Neural cell (in vitro differentiated cells): ENCODE measurements around the gene TNRC6C. TPM values are rescaled to one million over a fixed set of nuclear protein-coding genes. Genes with fewer than 3 reads are reported as not detected.

Source experiments
- H2AFZ ChIP-seq: fragments of 200-600, 300-800 bp; sonication (generic), shearing (Covaris generic); 2 replicates; pipeline ENCODE4 v1.6.0; 2014; ENCODE audit warnings: low read depth, mild to moderate bottlenecking, antibody characterized with exemption, low read length, moderate library complexity
- H3F3A ChIP-seq: fragments of 200-600 bp; shearing (Covaris generic); 2 replicates; pipeline ENCODE4 v1.6.1; 2016; ENCODE audit warnings: mild to moderate bottlenecking, moderate library complexity, mixed read lengths, antibody characterized with exemption, low read length; ENCODE audit not compliant: insufficient read depth, poor library complexity, severe bottlenecking
- H3K27ac ChIP-seq: fragments of 200-600, 300-800 bp; sonication (generic), shearing (Covaris generic); 2 replicates; pipeline ENCODE4 v1.5.1; 2014; ENCODE audit warnings: mild to moderate bottlenecking, low read length, moderate library complexity
- H3K27me3 ChIP-seq: fragments of 300-800, 200-600 bp; sonication (generic), shearing (Covaris generic); 2 replicates; pipeline ENCODE4 v1.6.0; 2014; ENCODE audit warnings: mild to moderate bottlenecking, low read depth, low read length, moderate library complexity; ENCODE audit not compliant: insufficient read depth
- H3K36me3 ChIP-seq: fragments of 300-800, 200-600 bp; sonication (generic), shearing (Covaris generic); 2 replicates; pipeline ENCODE4 v1.5.1; 2014; ENCODE audit warnings: mild to moderate bottlenecking, antibody characterized with exemption, low read length, moderate library complexity; ENCODE audit not compliant: insufficient read depth
- H3K4me2 ChIP-seq: fragments of 300-800, 200-600 bp; sonication (generic), shearing (Covaris generic); 2 replicates; pipeline ENCODE4 v1.6.0; 2014; ENCODE audit warnings: mild to moderate bottlenecking, low read length
- H3K4me3 ChIP-seq: fragments of 300-800, 200-600 bp; sonication (generic), shearing (Covaris generic); 2 replicates; pipeline ENCODE4 v1.5.1; 2014; ENCODE audit warnings: mild to moderate bottlenecking, low read length, moderate library complexity
- H3K79me2 ChIP-seq: fragments of 200-600 bp; shearing (Covaris generic); replicated peaks from 2 replicates; pipeline ENCODE4 v1.6.0; 2014; ENCODE audit warnings: mild to moderate bottlenecking, low read length, moderate library complexity; ENCODE audit not compliant: insufficient read depth
- H3K9ac ChIP-seq: fragments of 300-800, 200-600 bp; sonication (generic), shearing (Covaris generic); 2 replicates; pipeline ENCODE4 v1.6.1; 2016; ENCODE audit warnings: mild to moderate bottlenecking, low read length, mixed read lengths
- H3K9me2 ChIP-seq: fragments of 200-600 bp; shearing (Covaris generic); 2 replicates; pipeline ENCODE4 v1.6.1; 2016; ENCODE audit warnings: mild to moderate bottlenecking, low read length, mixed read lengths; ENCODE audit not compliant: insufficient read depth
- H3K9me3 ChIP-seq: fragments of 200-600, 300-800 bp; sonication (generic), shearing (Covaris generic); 2 replicates; pipeline ENCODE4 v1.6.1; 2016; ENCODE audit warnings: mild to moderate bottlenecking, mixed run types, low read length, moderate library complexity, mixed read lengths
- H4K20me1 ChIP-seq: fragments of 200-600 bp; shearing (Covaris generic); 2 replicates; pipeline ENCODE4 v1.6.1; 2016; ENCODE audit warnings: mild to moderate bottlenecking, mixed run types; ENCODE audit not compliant: insufficient read depth
- EP300 ChIP-seq: fragments of 450-650 bp; conservative IDR thresholded peaks from 2 replicates; pipeline ENCODE4 v1.6.1; 2014; ENCODE audit warnings: antibody characterized with exemption, mild to moderate bottlenecking, moderate library complexity; ENCODE audit not compliant: poor library complexity, severe bottlenecking
- EZH2 ChIP-seq: fragments of 200-600, 300-800 bp; shearing (Covaris generic), sonication (generic); IDR thresholded peaks from 2 replicates; pipeline ENCODE4 v1.6.1; 2014; ENCODE audit warnings: antibody characterized with exemption, low read length, borderline replicate concordance, mild to moderate bottlenecking; ENCODE audit not compliant: insufficient read depth, poor library complexity, severe bottlenecking
- MXI1 ChIP-seq: fragments of 450-650 bp; conservative IDR thresholded peaks from 2 replicates; pipeline ENCODE4 v1.6.1; 2014; ENCODE audit warnings: antibody characterized with exemption, mild to moderate bottlenecking; ENCODE audit not compliant: poor library complexity, severe bottlenecking
- POLR2AphosphoS5 ChIP-seq: IDR thresholded peaks from 2 replicates; pipeline ENCODE4 v1.6.1; 2012
- RAD21 ChIP-seq: fragments of 450-650 bp; conservative IDR thresholded peaks from 2 replicates; pipeline ENCODE4 v1.6.1; 2014; ENCODE audit warnings: antibody characterized with exemption, mild to moderate bottlenecking, moderate library complexity
- REST ChIP-seq: IDR thresholded peaks from 2 replicates; pipeline ENCODE4 v1.6.1; 2012; ENCODE audit warnings: borderline replicate concordance
- SMC3 ChIP-seq: fragments of 450-650 bp; conservative IDR thresholded peaks from 2 replicates; pipeline ENCODE4 v1.6.1; 2014; ENCODE audit warnings: antibody characterized with exemption, mild to moderate bottlenecking, moderate library complexity; ENCODE audit not compliant: poor library complexity
- TAF1 ChIP-seq: IDR thresholded peaks from 2 replicates; pipeline ENCODE4 v1.6.1; 2012; ENCODE audit warnings: low read depth
- polyA plus RNA-seq: library from polyadenylated mRNA; depleted of rRNA; stranded (reverse); fragments of >200 nt; gene quantifications from 2 replicates; pipeline ENCODE4 v1.2.3, GENCODE V29; 2014
- TF ChIP-seq, protein P1 (sequence below): fragments of 450-650 bp; IDR thresholded peaks from 2 replicates; pipeline ENCODE4 v1.5.1; 2014; ENCODE audit warnings: antibody characterized with exemption, mild to moderate bottlenecking, moderate library complexity; ENCODE audit not compliant: poor library complexity, severe bottlenecking

Gene TNRC6C
- polyA plus RNA-seq, 1 donor from 2014 or later = 15.4 TPM

DNA sequence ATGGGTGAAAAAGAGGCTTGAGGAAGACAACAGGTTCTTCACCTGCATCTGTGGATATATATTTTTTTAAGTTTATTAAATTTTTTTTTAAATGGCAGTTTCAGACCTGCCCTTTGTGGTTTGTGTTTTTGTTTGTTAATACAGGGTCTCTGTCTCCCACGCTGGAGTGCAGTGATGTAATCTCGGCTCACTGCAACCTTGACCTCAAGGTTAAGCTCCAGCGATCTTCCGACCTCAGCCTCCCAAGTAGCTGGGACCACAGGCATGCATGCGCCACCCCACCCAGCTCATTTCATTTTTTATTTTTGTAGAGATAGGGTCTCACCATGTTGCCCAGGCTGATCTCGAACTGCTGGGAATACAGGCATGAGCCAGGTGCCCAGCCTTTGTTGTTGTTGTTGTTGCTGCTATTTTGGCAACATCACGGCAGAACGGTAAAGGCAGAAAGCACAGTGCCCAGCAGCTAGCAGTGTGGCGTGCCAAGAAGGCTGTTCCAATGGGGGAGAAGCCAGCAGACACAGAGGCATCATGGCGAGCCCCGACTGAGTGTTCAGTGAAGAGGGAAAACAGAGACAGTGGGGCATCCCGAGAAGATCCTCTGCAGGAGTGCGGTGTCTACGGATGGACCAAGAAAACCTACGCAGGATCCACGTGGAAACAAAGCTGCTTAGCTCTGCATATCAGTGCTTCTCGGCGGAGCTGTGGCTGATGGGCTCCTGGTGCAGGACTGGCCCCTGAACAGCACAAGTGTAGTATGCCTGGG is 150.4 kb downstream of the TNRC6C start:
- H4K20me1 ChIP-seq = no peaks in the 10 kb centered on the region
- no peaks in the 10 kb centered on the region for H3K9me3 ChIP-seq
- H3K79me2 ChIP-seq = no peaks in the 10 kb centered on the region
- TF ChIP-seq RAD21 = no peak
- H3K27me3 ChIP-seq = no peaks in the 10 kb centered on the region
- H3K4me2 ChIP-seq = no peak overlapping the region
- H3K9me2 ChIP-seq = no peaks in the 10 kb centered on the region
- H3K4me3 ChIP-seq = no peak overlapping the region
- H2AFZ ChIP-seq = no peak overlapping the region
- no peak overlapping the region for H3K27ac ChIP-seq
- H3K9ac ChIP-seq = no peak overlapping the region
- H3F3A ChIP-seq = no peaks in the 10 kb centered on the region
- peaks cover 9% of the 10 kb centered on the region for H3K36me3 ChIP-seq

DNA sequence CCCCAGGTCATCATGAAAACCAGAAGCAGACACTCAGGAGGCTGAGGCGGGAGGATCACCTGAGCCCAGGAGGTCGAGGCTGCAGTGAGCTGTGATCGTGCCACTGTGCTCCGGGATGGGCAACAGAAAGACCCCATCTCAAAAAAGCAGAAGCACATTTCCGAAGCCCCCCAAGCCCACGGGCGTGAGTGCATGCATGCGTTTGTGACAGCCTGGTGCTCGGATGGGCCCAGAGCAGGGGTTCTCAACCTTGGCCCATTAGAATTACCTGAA is 150.9 kb downstream of the TNRC6C start:
- Histone ChIP-seq H3K9me2 (no peaks in the 10 kb centered on the region), H3K9me3 (no peaks in the 10 kb centered on the region), H3K4me2 (no peak overlapping the region), H3K27ac (no peak overlapping the region), H4K20me1 (no peaks in the 10 kb centered on the region), H3K9ac (no peak overlapping the region), H3K36me3 (peaks cover 4% of the 10 kb centered on the region), H3F3A (no peaks in the 10 kb centered on the region), H3K4me3 (no peak overlapping the region), H2AFZ (no peak overlapping the region), H3K27me3 (no peaks in the 10 kb centered on the region), H3K79me2 (no peaks in the 10 kb centered on the region)
- TF ChIP-seq TAF1 (no peak), REST (no peak), EP300 (no peak), MXI1 (no peak), RAD21 (no peak), POLR2AphosphoS5 (no peak), EZH2 (no peak), SMC3 (no peak)
- TF ChIP-seq, protein P1, sequence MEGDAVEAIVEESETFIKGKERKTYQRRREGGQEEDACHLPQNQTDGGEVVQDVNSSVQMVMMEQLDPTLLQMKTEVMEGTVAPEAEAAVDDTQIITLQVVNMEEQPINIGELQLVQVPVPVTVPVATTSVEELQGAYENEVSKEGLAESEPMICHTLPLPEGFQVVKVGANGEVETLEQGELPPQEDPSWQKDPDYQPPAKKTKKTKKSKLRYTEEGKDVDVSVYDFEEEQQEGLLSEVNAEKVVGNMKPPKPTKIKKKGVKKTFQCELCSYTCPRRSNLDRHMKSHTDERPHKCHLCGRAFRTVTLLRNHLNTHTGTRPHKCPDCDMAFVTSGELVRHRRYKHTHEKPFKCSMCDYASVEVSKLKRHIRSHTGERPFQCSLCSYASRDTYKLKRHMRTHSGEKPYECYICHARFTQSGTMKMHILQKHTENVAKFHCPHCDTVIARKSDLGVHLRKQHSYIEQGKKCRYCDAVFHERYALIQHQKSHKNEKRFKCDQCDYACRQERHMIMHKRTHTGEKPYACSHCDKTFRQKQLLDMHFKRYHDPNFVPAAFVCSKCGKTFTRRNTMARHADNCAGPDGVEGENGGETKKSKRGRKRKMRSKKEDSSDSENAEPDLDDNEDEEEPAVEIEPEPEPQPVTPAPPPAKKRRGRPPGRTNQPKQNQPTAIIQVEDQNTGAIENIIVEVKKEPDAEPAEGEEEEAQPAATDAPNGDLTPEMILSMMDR = no peak
